B cell (primary cell): Measurements from ENCODE around the gene CXXC5. TPM values are rescaled to one million over a fixed set of nuclear protein-coding genes. Genes with fewer than 3 reads are reported as not detected.

Source experiments
- ATAC-seq: fragments of 200-7000 bp; cut with Tn5 transposase; one replicate; pipeline ENCODE4 v1.10.0; 2021; ENCODE audit warnings: low read depth, mild to moderate bottlenecking, moderate number of reproducible peaks, moderate library complexity
- CTCF ChIA-PET: fragments of 350-600 bp; sonication (Branson Sonifier 250); formaldehyde crosslinking; loops from one replicate; lab custom pipeline; 2021; ENCODE audit warnings: antibody characterized with exemption, inconsistent platforms; lab: Charles Lee
- POLR2A ChIA-PET: fragments of 350-600 bp; sonication (Branson Sonifier 250); formaldehyde crosslinking; loops from one replicate; lab custom pipeline; 2021; ENCODE audit warnings: antibody characterized with exemption; lab: Charles Lee
- DNase-seq: peaks from one replicate; pipeline ENCODE4 v3.0.0; 2013
- H2AFZ ChIP-seq: 2 replicates; pipeline ENCODE4 v1.6.1; 2012; ENCODE audit warnings: mild to moderate bottlenecking, low read depth, low read length; ENCODE audit not compliant: insufficient read depth, poor library complexity, severe bottlenecking
- H3K27ac ChIP-seq, 2 donors: 1 replicate in 1 of 2; 2 replicates in 1 of 2; pipeline ENCODE4 v1.5.1; 2012 to 2013; ENCODE audit warnings: low read length in 2 of 2, mild to moderate bottlenecking in 2 of 2, moderate library complexity in 1 of 2
- H3K27me3 ChIP-seq, 4 experiments: fragments of 200-600 bp in 1 of 4; sonication (generic) in 1 of 4; replicated peaks in 1 of 4; 1 replicate in 2 of 4; 2 replicates in 2 of 4; pipeline versions ENCODE4 v1.6.1 to v1.7.0; 2013 to 2016; ENCODE audit warnings: low read length in 3 of 4, mild to moderate bottlenecking in 2 of 4, mixed read lengths in 1 of 4, moderate library complexity in 1 of 4; ENCODE audit not compliant: insufficient read depth in 4 of 4, control insufficient read depth in 3 of 4; ENCODE audit errors: control extremely low read depth in 1 of 4
- H3K36me3 ChIP-seq, 2 experiments: replicated peaks in 1 of 2; 1 replicate in 1 of 2; 2 replicates in 1 of 2; pipeline versions ENCODE4 v1.6.1 to v1.7.1; 2013; ENCODE audit warnings: low read length in 1 of 2; ENCODE audit not compliant: insufficient read depth in 2 of 2, control insufficient read depth in 1 of 2; ENCODE audit errors: control extremely low read depth in 1 of 2, extremely low read depth in 1 of 2
- H3K4me1 ChIP-seq, 2 donors: fragments of 200-600 bp in 1 of 2; sonication (generic) in 1 of 2; 1 replicate in 1 of 2; 2 replicates in 1 of 2; pipeline versions ENCODE4 v1.5.1 to v1.6.1; 2013 to 2017; ENCODE audit warnings: low read length in 2 of 2; ENCODE audit not compliant: control insufficient read depth in 2 of 2, insufficient read depth in 2 of 2
- H3K4me2 ChIP-seq: replicated peaks from 2 replicates; pipeline ENCODE3; 2012; ENCODE audit warnings: mild to moderate bottlenecking, low read depth, low read length; ENCODE audit not compliant: poor library complexity, severe bottlenecking
- H3K4me3 ChIP-seq, 5 experiments: fragments of 200-600 bp in 1 of 5; sonication (generic) in 1 of 5; 1 replicate in 3 of 5; 2 replicates in 2 of 5; pipeline versions ENCODE4 v1.5.1 to v1.7.0; 2011 to 2016; ENCODE audit warnings: low read length in 4 of 5, mild to moderate bottlenecking in 4 of 5, low read depth in 2 of 5, control low read depth in 1 of 5, moderate library complexity in 1 of 5; ENCODE audit not compliant: insufficient read depth in 1 of 5; ENCODE audit errors: control extremely low read depth in 1 of 5, extremely low read depth in 1 of 5
- H3K79me2 ChIP-seq: fragments of 200-600 bp; sonication (generic); one replicate; pipeline ENCODE4 v1.6.0; 2016; ENCODE audit warnings: low read length; ENCODE audit not compliant: control insufficient read depth, insufficient read depth
- H3K9ac ChIP-seq: fragments of 200-600 bp; sonication (generic); 2 replicates; pipeline ENCODE4 v1.6.1; 2017; ENCODE audit warnings: mild to moderate bottlenecking, low read length, moderate library complexity
- H3K9me3 ChIP-seq, 3 donors: one replicate each; pipeline versions ENCODE4 v1.6.1 to v1.7.1; 2013; ENCODE audit warnings: low read length in 2 of 3; ENCODE audit not compliant: control insufficient read depth in 2 of 3, insufficient read depth in 1 of 3; ENCODE audit errors: control extremely low read depth in 1 of 3
- H4K20me1 ChIP-seq: 2 replicates; pipeline ENCODE4 v1.6.0; 2012; ENCODE audit warnings: mild to moderate bottlenecking, low read length; ENCODE audit not compliant: insufficient read depth, control insufficient read depth, poor library complexity, severe bottlenecking
- H3K27ac Mint-ChIP-seq: one replicate; pipeline ENCODE4 v1.8.0; 2021; ENCODE audit warnings: mixed read lengths
- H3K27me3 Mint-ChIP-seq: one replicate; pipeline ENCODE4 v1.8.0; 2021; ENCODE audit warnings: mixed read lengths
- H3K4me1 Mint-ChIP-seq: one replicate; pipeline ENCODE4 v1.8.0; 2021; ENCODE audit warnings: mixed read lengths
- H3K4me3 Mint-ChIP-seq: one replicate; pipeline ENCODE4 v1.8.0; 2021; ENCODE audit warnings: mixed read lengths
- H3K9me3 Mint-ChIP-seq: one replicate; pipeline ENCODE4 v1.8.0; 2022; ENCODE audit warnings: mixed read lengths; ENCODE audit not compliant: insufficient read depth
- CTCF ChIP-seq: fragments of 200-600 bp; IDR thresholded peaks from one replicate; pipeline ENCODE4 v1.8.0; 2022; ENCODE audit warnings: antibody characterized with exemption, mild to moderate bottlenecking
- EZH2 ChIP-seq: IDR thresholded peaks from 2 replicates; pipeline ENCODE4 v1.6.1; 2012; ENCODE audit warnings: borderline replicate concordance, low read depth, mild to moderate bottlenecking, moderate library complexity, low read length; ENCODE audit not compliant: insufficient read depth, poor library complexity, severe bottlenecking
- WGBS: methylation state at CpG from one replicate; pipeline ENCODE4 v1.1.5; 2013; ENCODE audit warnings: missing lambda C conversion rate; ENCODE audit not compliant: insufficient coverage; 5-methylcytosine and 5-hydroxymethylcytosine counted together
- intact Hi-C: fragments of 100-400 bp; cut with micrococcal nuclease; formaldehyde crosslinking; loops from one replicate; pipeline ENCODE4 v1.10.0; 2022
- polyA plus RNA-seq: library from polyadenylated mRNA; depleted of rRNA; stranded (reverse); fragments of >200 nt; gene quantifications from 2 replicates; pipeline ENCODE4 v1.2.3, GENCODE V29; 2012
- total RNA-seq, 2 donors: library from RNA; stranded (reverse); fragments of 120-200 nt in 1 of 2; gene quantifications; 1 replicate in 1 of 2; 2 replicates in 1 of 2; pipeline versions ENCODE4 v1.2.3 to v1.2.4, GENCODE V29; 2013 to 2022

CXXC5 gene
- total and polyA plus RNA-seq, 2 donors (not counting 1 experiment from before 2014, with no cell fraction given): 126 to 143 TPM

GRCh38 chr5:139658928-139659667 lies 10.9 kb downstream of the CXXC5 start:
- peaks cover 99% of the 10 kb centered on the region for H3K79me2 ChIP-seq
- TF ChIP-seq CTCF: no peak
- TF ChIP-seq EZH2: no peak
- intact Hi-C loops: no loop called here
- peak overlapping the region; percentile 94 for H3K4me2 ChIP-seq
- ATAC-seq (peak; percentile 6), DNase-seq (peak; percentile 31)
- H2AFZ ChIP-seq: no peak overlapping the region
- peaks cover 99% of the 10 kb centered on the region for H4K20me1 ChIP-seq
- WGBS: 20% methylated on average over 15 of the region's 15 CpGs
- H3K9ac ChIP-seq: peak overlapping the region; percentile 51
- CTCF ChIA-PET: interaction anchor here (1.5 to 15.3 kb wide), 6 partner anchors 8 to 107 kb away, joined by 4 to 188 read pairs (median 28); no protein-coding TSS in a partner anchor
- H3K27me3 ChIP-seq: no peaks in the 10 kb centered on the region
- Mint-ChIP-seq H3K27ac (peak overlapping the region; percentile 96), H3K4me3 (peak overlapping the region; percentile 89), H3K4me1 (peaks cover 90% of the 10 kb centered on the region), H3K9me3 (no peaks in the 10 kb centered on the region), H3K27me3 (no peaks in the 10 kb centered on the region)
- H3K36me3 ChIP-seq: peaks cover 0 to 33% of the 10 kb centered on the region in 2 experiments
- H3K9me3 ChIP-seq: no peaks in the 10 kb centered on the region
- H3K27ac ChIP-seq: peak overlapping the region; percentile 60 to 78
- POLR2A ChIA-PET: interaction anchor here (0.7 to 6.0 kb wide), 11 partner anchors 8 to 98 kb away, joined by 3 to 79 read pairs (median 7); partner anchors contain the start of genes CXXC5 and UBE2D2
- H3K4me1 ChIP-seq: peaks cover 98 to 100% of the 10 kb centered on the region in 2 donors
- peak overlapping the region in 4 of 5 experiments; percentile 3 to 36 (median 34) for H3K4me3 ChIP-seq

GRCh38 chr5:139659695-139660101 lies 11.5 kb downstream of the CXXC5 start:
- POLR2A ChIA-PET: interaction anchor here (0.7 to 6.0 kb wide), 5 partner anchors 10 to 87 kb away, joined by 7 to 79 read pairs (median 50); partner anchors contain the start of gene CXXC5
- CTCF ChIA-PET: interaction anchor here (1.5 to 15.3 kb wide), 7 partner anchors 8 to 106 kb away, joined by 4 to 188 read pairs (median 21); no protein-coding TSS in a partner anchor
- Mint-ChIP-seq H3K27ac (peak overlapping the region; percentile 96), H3K9me3 (no peaks in the 10 kb centered on the region), H3K4me1 (peaks cover 90% of the 10 kb centered on the region), H3K27me3 (no peaks in the 10 kb centered on the region), H3K4me3 (peak overlapping the region; percentile 89)
- H3K79me2 ChIP-seq: peaks cover 99% of the 10 kb centered on the region
- H3K4me3 ChIP-seq: peak overlapping the region in 4 of 5 experiments; percentile 3 to 36 (median 34)
- no peaks in the 10 kb centered on the region for H3K9me3 ChIP-seq
- peaks cover 98 to 100% of the 10 kb centered on the region in 2 donors for H3K4me1 ChIP-seq
- H4K20me1 ChIP-seq: peaks cover 99% of the 10 kb centered on the region
- peak overlapping the region; percentile 60 to 78 for H3K27ac ChIP-seq
- H2AFZ ChIP-seq: no peak overlapping the region
- peak overlapping the region; percentile 94 for H3K4me2 ChIP-seq
- 9% methylated on average over 5 of the region's 13 CpGs for WGBS
- peak overlapping the region; percentile 51 for H3K9ac ChIP-seq
- H3K27me3 ChIP-seq: no peaks in the 10 kb centered on the region
- no peak for TF ChIP-seq CTCF
- TF ChIP-seq EZH2: no peak
- H3K36me3 ChIP-seq: peaks cover 0 to 32% of the 10 kb centered on the region in 2 experiments
- intact Hi-C loops: no loop called here
- DNase-seq (peak; percentile 32), ATAC-seq (no peak)
